ENCODE results near the gene MAPRE2.

Gene MAPRE2

DNA sequence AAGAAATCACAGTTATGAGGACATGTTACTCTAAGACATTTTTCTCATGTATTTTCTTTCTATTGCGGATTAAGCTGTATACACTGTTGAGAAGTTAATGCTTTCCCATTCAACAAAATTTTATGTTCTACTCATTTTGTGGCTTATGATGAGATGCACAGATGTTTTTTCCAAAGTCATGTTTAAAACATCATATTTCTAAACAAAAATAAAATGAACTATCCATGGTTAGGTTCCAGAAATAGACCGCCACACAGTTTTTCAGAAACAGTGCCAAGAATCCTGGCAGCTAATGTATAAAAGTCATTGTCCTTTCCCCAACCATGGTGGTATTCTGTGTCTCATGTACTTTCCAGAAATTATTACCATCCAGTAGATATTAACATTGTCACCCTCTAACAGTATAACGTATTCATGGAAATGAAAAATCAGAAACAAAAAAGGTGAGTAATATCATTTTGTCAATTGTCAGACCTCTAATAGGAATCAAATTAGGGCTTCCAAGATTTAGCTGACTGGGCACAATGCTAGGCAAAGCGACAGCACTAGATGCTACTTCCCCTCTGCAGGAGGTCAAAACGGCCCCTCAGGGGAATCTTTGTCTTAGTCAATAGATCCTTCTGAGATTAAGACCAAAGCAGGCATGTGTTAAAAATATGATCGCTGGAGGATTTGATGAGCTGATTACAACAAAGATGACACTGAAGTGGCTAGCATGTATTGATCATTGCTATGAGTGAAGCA is 145.2 kb downstream of the MAPRE2 start:
- no peaks in the 10 kb centered on the region for H3K4me1 Mint-ChIP-seq (ENCODE audit: low read depth)
- H3K4me3 Mint-ChIP-seq = no peak overlapping the region
- peaks cover 2% of the 10 kb centered on the region for H3K27me3 Mint-ChIP-seq
- no peak overlapping the region for H3K27ac Mint-ChIP-seq
- H3K9me3 Mint-ChIP-seq = no peaks in the 10 kb centered on the region
- no peak for DNase-seq
- no peaks in the 10 kb centered on the region for H3K36me3 Mint-ChIP-seq (ENCODE audit: low read depth)

GRCh38 chr18:35189510-35189909 is 148.3 kb downstream of the MAPRE2 start:
- no peaks in the 10 kb centered on the region for H3K36me3 Mint-ChIP-seq (ENCODE audit: low read depth)

DNA sequence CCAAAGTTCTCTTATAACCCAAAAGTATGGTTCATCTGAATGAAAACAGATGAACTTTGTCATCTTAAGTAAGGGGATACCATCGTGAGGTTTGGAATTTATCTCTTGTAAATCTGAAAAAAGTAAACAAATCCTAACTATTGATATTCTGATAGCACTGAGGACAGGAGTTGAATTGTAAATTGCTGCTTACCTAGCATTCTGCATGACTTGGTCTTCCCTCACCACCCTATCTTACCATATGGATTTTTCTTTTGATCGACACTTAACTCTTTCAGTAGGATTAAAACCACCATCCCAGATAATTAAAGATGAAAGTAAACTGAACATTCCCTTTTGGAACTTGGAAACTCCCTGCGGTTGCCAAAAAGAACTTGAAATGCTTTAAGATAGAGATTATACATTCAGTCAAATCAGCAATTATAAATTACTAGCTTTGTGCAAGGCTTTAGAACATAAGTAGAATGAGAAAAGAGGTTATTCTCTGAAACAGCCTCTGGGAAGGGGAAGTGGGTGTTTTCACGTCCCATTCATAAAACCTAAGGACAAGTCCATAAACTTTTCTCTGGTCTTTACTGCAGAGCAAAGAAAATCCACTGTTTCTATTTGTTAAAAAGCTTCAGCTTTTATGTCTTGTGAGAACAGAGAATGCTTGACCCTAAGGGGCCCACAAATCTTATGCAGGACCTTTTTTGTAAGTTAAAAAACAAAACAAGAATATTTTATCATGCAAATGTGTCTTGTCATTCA is 149.9 kb downstream of the MAPRE2 start:
- H3K4me3 Mint-ChIP-seq = no peak overlapping the region
- H3K9me3 Mint-ChIP-seq = no peaks in the 10 kb centered on the region
- no peaks in the 10 kb centered on the region for H3K27me3 Mint-ChIP-seq
- no peaks in the 10 kb centered on the region for H3K36me3 Mint-ChIP-seq (ENCODE audit: low read depth)
- H3K4me1 Mint-ChIP-seq (ENCODE audit: low read depth) = no peaks in the 10 kb centered on the region
- H3K27ac Mint-ChIP-seq = no peak overlapping the region
- DNase-seq = no peak

More at GRCh38 chr18:35189510-35189909, 148.3 kb downstream of the MAPRE2 start:
- no peak for DNase-seq
- no peak overlapping the region for H3K27ac Mint-ChIP-seq
- H3K4me1 Mint-ChIP-seq (ENCODE audit: low read depth) = no peaks in the 10 kb centered on the region
- no peaks in the 10 kb centered on the region for H3K9me3 Mint-ChIP-seq
- H3K27me3 Mint-ChIP-seq = no peaks in the 10 kb centered on the region
- no peak overlapping the region for H3K4me3 Mint-ChIP-seq

DNA sequence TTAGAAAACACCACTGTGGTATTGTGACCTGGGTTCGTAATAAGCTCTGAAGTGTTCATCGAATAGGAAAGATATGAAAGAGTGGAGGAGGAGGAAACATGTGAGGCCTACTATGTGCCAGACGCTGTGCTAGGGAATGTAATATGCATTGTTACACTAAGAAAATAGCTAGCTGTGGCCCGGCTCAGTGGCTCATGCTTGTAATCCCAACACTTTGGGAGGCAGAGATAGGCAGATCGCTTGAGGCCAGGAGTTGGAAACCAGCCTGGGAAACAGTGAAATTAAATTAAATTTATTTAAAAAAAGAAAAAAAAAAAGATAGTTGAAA is 150.4 kb downstream of the MAPRE2 start:
- no peak overlapping the region for H3K27ac Mint-ChIP-seq
- H3K9me3 Mint-ChIP-seq = no peaks in the 10 kb centered on the region
- H3K4me3 Mint-ChIP-seq = no peak overlapping the region
- DNase-seq = no peak
- no peaks in the 10 kb centered on the region for H3K4me1 Mint-ChIP-seq (ENCODE audit: low read depth)
- H3K36me3 Mint-ChIP-seq (ENCODE audit: low read depth) = no peaks in the 10 kb centered on the region
- no peaks in the 10 kb centered on the region for H3K27me3 Mint-ChIP-seq

DNA sequence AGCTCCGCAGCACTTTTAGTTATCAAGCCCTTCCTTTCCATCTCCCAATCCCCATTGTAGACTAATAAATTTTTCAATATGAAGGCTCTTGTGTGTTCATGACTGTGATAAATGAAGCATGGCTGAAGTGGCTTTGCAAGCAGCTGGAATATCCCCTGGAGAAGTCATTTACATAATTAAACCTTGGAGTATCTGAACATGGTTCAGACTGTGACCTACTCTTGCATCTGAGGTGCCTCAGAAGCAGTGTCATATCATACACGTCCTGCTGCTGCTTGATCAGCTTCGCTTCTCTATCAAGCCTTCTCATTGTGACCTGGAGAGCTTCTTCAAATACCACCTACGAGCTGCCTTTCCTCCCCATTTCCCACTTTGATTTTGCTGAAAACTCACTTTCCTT is 151.2 kb downstream of the MAPRE2 start:
- H3K27me3 Mint-ChIP-seq = peaks cover 2% of the 10 kb centered on the region

More for the DNA sequence above, 151.2 kb downstream of the MAPRE2 start:
- H3K4me1 Mint-ChIP-seq (ENCODE audit: low read depth) = no peaks in the 10 kb centered on the region
- DNase-seq = no peak
- no peaks in the 10 kb centered on the region for H3K9me3 Mint-ChIP-seq
- H3K27ac Mint-ChIP-seq = no peak overlapping the region
- H3K4me3 Mint-ChIP-seq = no peak overlapping the region
- H3K36me3 Mint-ChIP-seq (ENCODE audit: low read depth) = no peaks in the 10 kb centered on the region
